K562 (cell line): Measurements from ENCODE around the gene ANKS4B. TPM values are rescaled to one million over a fixed set of nuclear protein-coding genes. Genes with fewer than 3 reads are reported as not detected.

Source experiments
- ATAC-seq: fragments of 200-7000 bp; cut with Tn5 transposase; 3 replicates; pipeline ENCODE4 v1.9.1; 2020; ENCODE audit warnings: moderate library complexity
- BruUV-seq: library from RNA; stranded (reverse); fragments of 400-500 nt; replicated peaks from 2 replicates; lab custom pipeline; 2021; lab: Mats Ljungman, UMichigan
- CTCF ChIA-PET: fragments of 300-600 bp; formaldehyde crosslinking; extraction: SDS; loops from one replicate; lab custom pipeline; 2021; ENCODE audit warnings: low intra/inter-chr PET ratio; lab: Yijun Ruan, JAX
- POLR2A ChIA-PET: fragments of 300-600, 350-650 bp; sonication (Branson Sonifier 250); formaldehyde crosslinking; extraction: SDS; loops from one replicate; lab custom pipeline; 2021; ENCODE audit warnings: antibody characterized with exemption, inconsistent platforms; lab: Yijun Ruan, JAX
- DNase-seq, 4 experiments: peaks; one replicate each; pipeline versions ENCODE4 v3.0.0 to v3.0.0-alpha.2; 2011 to 2018; ENCODE audit warnings: low spot score in 3 of 4, mixed read lengths in 3 of 4; ENCODE audit errors: extremely low read depth in 1 of 4
- FAIRE-seq: peaks from 2 replicates; lab custom pipeline; 2011; peaks lifted over from hg19 to GRCh38; lab: Jason Lieb, UNC
- H2AFZ ChIP-seq: 2 replicates; pipeline ENCODE4 v1.6.0; 2011; ENCODE audit warnings: low read depth, low read length, control low read depth, inconsistent platforms
- H3K27ac ChIP-seq: fragments of 200-600 bp; 3 replicates; pipeline ENCODE4 v1.8.0; 2011; ENCODE audit warnings: low read depth, mild to moderate bottlenecking, control low read depth, inconsistent platforms, low read length, moderate library complexity, mixed read lengths; ENCODE audit errors: extremely low read depth
- H3K27me3 ChIP-seq, 2 experiments: fragments of 300-600 bp in 1 of 2; 2 replicates in 1 of 2; 3 replicates in 1 of 2; pipeline versions ENCODE4 v1.6.0 to v1.8.0; 2011; ENCODE audit warnings: inconsistent platforms in 2 of 2, low read length in 2 of 2, mild to moderate bottlenecking in 1 of 2, mixed read lengths in 1 of 2, moderate library complexity in 1 of 2; ENCODE audit not compliant: control insufficient read depth in 2 of 2, insufficient read depth in 2 of 2
- H3K36me3 ChIP-seq: fragments of 300-600 bp; 3 replicates; pipeline ENCODE4 v1.8.0; 2011; ENCODE audit warnings: mild to moderate bottlenecking, low read length, inconsistent platforms; ENCODE audit not compliant: control insufficient read depth, insufficient read depth
- H3K4me1 ChIP-seq, 2 experiments: fragments of 200-600 bp in 1 of 2; replicated peaks in 1 of 2; 2 replicates in 1 of 2; 3 replicates in 1 of 2; pipeline versions ENCODE4 v1.5.1 to v1.8.0; 2011; ENCODE audit warnings: inconsistent platforms in 2 of 2, low read length in 2 of 2, mild to moderate bottlenecking in 1 of 2, mixed read lengths in 1 of 2, moderate library complexity in 1 of 2; ENCODE audit not compliant: control insufficient read depth in 2 of 2, insufficient read depth in 2 of 2
- H3K4me2 ChIP-seq: 2 replicates; pipeline ENCODE4 v1.6.1; 2011; ENCODE audit warnings: low read length, control low read depth, inconsistent platforms, mixed read lengths; ENCODE audit not compliant: insufficient read depth
- H3K4me3 ChIP-seq: fragments of 200-600 bp; sonication (generic), shearing (Covaris generic); 2 replicates; pipeline ENCODE4 v1.5.1; 2016; ENCODE audit warnings: control low read depth, inconsistent platforms
- H3K79me2 ChIP-seq: fragments of 200-600 bp; 3 replicates; pipeline ENCODE4 v1.8.0; 2011; ENCODE audit warnings: low read length, inconsistent platforms; ENCODE audit not compliant: control insufficient read depth, insufficient read depth
- H3K9ac ChIP-seq, 2 experiments: 2 replicates each; pipeline versions ENCODE4 v1.6.0 to v1.6.1; 2011; ENCODE audit warnings: low read depth in 2 of 2, low read length in 2 of 2, control low read depth in 1 of 2, inconsistent platforms in 1 of 2, mild to moderate bottlenecking in 1 of 2, mixed read lengths in 1 of 2; ENCODE audit not compliant: insufficient read depth in 1 of 2
- H3K9me1 ChIP-seq: one replicate; pipeline ENCODE4 v1.6.0; 2011; ENCODE audit warnings: inconsistent platforms, mild to moderate bottlenecking, low read length, moderate library complexity; ENCODE audit not compliant: control insufficient read depth, insufficient read depth
- H3K9me3 ChIP-seq: replicated peaks from 2 replicates; pipeline ENCODE4 v1.5.1; 2011; ENCODE audit warnings: low read depth, low read length, inconsistent platforms; ENCODE audit not compliant: control insufficient read depth, insufficient read depth
- H4K20me1 ChIP-seq: replicated peaks from 2 replicates; pipeline ENCODE4 v1.6.1; 2011; ENCODE audit warnings: low read length, inconsistent platforms, mixed read lengths; ENCODE audit not compliant: control insufficient read depth, insufficient read depth
- ETV5 ChIP-seq: sonication (generic); formaldehyde crosslinking; IDR thresholded peaks from 2 replicates; pipeline ENCODE4 v1.4.0; 2020; ENCODE audit warnings: low read depth, mild to moderate bottlenecking, missing genetic modification reagents
- GATAD2A ChIP-seq: fragments of 450-650 bp; IDR thresholded peaks from 2 replicates; pipeline ENCODE4 v1.6.1; 2017
- HCFC1 ChIP-seq: IDR thresholded peaks from 2 replicates; pipeline ENCODE4 v1.6.1; 2012; ENCODE audit warnings: low read depth, low read length, improper control_type of control experiment
- OTX1 ChIP-seq: fragments of 450-650 bp; formaldehyde crosslinking; IDR thresholded peaks from 2 replicates; pipeline ENCODE4 v1.4.0; 2022; ENCODE audit warnings: mild to moderate bottlenecking
- SRSF1 ChIP-seq: fragments of 200-400 bp; formaldehyde crosslinking; IDR thresholded peaks from 2 replicates; pipeline ENCODE4 v1.6.1; 2017; ENCODE audit warnings: mild to moderate bottlenecking, low read depth, low read length, moderate library complexity
- WGBS: fragments of 100-300 bp; shearing (Covaris generic); methylation state at CpG from one replicate; pipeline ENCODE4 v1.1.6; 2016; ENCODE audit warnings: low coverage, mixed read lengths; ENCODE audit not compliant: insufficient coverage; ENCODE audit errors: missing lambda C conversion rate; 5-methylcytosine and 5-hydroxymethylcytosine counted together
- in situ Hi-C: fragments of 300-500 bp; cut with MboI; formaldehyde crosslinking; loops from 4 replicates; pipeline ENCODE4 v1.15.0; 2018; ENCODE audit warnings: inconsistent platforms, mixed read lengths
- intact Hi-C: fragments of 100-400 bp; cut with micrococcal nuclease; formaldehyde crosslinking; loops from 2 replicates; pipeline ENCODE4 v1.14.2; 2022
- polyA plus RNA-seq, 8 experiments: library from polyadenylated mRNA; depleted of rRNA in 4 of 8; stranded (reverse) in 5 of 8; unstranded in 3 of 8; fragments of >200 nt; fragmentation: Nextera tagmentation in 2 of 8; fragmentation: Illumina TruSeq in 1 of 8; extraction: Ambion mirVana in 2 of 8; extraction: Trizol in 1 of 8; gene quantifications; 2 replicates each; pipeline versions ENCODE4 v1.2.1 to v1.2.3, GENCODE V29; 2011 to 2014; ENCODE audit warnings: inconsistent platforms in 1 of 8, missing spikeins in 1 of 8
- total RNA-seq, 7 experiments: library from RNA; depleted of rRNA in 6 of 7; stranded (reverse); fragments of >200 nt in 6 of 7; fragmentation: Illumina TruSeq in 2 of 7; extraction: Trizol in 2 of 7; gene quantifications; 2 replicates each; pipeline versions ENCODE4 v1.2.1 to v1.2.3, GENCODE V29; 2011 to 2021; ENCODE audit warnings: low replicate concordance in 1 of 7
- TF ChIP-seq, protein P1 (sequence below): sonication (generic); formaldehyde crosslinking; IDR thresholded peaks from 2 replicates; pipeline ENCODE4 v1.8.1; 2023; ENCODE audit warnings: mild to moderate bottlenecking, missing genetic modification reagents
- TF ChIP-seq, protein P2 (sequence below): fragments of 250-450 bp; sonication (Bioruptor Pico); IDR thresholded peaks from 2 replicates; pipeline ENCODE4 v1.8.0; 2021; ENCODE audit warnings: borderline replicate concordance, mild to moderate bottlenecking, moderate library complexity; ENCODE audit not compliant: poor library complexity, severe bottlenecking

The ANKS4B gene
- total and polyA plus RNA-seq, 9 of the 15 experiments (the other 6 are each of a cell fraction or from before 2014, with no cell fraction given) = not detected

DNA sequence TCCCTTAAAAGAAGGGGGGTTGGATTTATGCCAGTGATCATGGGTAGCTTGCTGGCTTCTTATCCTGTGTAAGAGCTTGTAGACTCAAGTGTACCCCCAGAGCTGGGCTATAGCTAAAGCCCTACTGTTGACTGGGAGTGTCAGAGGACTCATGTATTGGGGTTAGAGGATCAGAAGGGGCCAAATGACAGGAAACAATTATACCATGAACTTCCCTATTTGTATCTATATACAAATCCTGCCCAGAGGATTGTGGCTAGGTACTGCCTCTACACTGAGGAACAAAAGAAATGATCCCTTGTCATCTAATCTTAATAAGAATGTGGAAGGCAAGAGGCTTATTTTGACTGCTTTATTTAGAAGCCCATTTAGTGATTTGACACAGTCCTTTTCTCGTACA lies 36.4 kb upstream of the ANKS4B start:
- no peak overlapping the region for H2AFZ ChIP-seq
- no peaks in the 10 kb centered on the region for H3K9me1 ChIP-seq
- CTCF ChIA-PET = no interaction called here
- ATAC-seq = no peak
- DNase-seq = no peak
- no peak overlapping the region for H3K9ac ChIP-seq
- H3K36me3 ChIP-seq = no peaks in the 10 kb centered on the region
- intact Hi-C loops = no loop called here
- no peak overlapping the region for H3K4me3 ChIP-seq
- no TSS peak for BruUV-seq
- in situ Hi-C loops = loop anchor here (5.0 kb wide), 1 partner anchor 80 kb away; the partner anchor contains the start of gene CRYM
- no peaks in the 10 kb centered on the region for H3K4me1 ChIP-seq
- POLR2A ChIA-PET = interaction anchor here (0.6 kb wide), 1 partner anchor 10 kb away, joined by 3 read pairs; no protein-coding TSS in a partner anchor
- TF ChIP-seq OTX1 (CRISPR knock-in tag) = no peak
- no peak for TF ChIP-seq GATAD2A
- no peak for TF ChIP-seq SRSF1
- TF ChIP-seq, protein P1, sequence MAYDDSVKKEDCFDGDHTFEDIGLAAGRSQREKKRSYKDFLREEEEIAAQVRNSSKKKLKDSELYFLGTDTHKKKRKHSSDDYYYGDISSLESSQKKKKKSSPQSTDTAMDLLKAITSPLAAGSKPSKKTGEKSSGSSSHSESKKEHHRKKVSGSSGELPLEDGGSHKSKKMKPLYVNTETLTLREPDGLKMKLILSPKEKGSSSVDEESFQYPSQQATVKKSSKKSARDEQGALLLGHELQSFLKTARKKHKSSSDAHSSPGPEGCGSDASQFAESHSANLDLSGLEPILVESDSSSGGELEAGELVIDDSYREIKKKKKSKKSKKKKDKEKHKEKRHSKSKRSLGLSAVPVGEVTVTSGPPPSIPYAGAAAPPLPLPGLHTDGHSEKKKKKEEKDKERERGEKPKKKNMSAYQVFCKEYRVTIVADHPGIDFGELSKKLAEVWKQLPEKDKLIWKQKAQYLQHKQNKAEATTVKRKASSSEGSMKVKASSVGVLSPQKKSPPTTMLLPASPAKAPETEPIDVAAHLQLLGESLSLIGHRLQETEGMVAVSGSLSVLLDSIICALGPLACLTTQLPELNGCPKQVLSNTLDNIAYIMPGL = no peak
- TF ChIP-seq, protein P2, sequence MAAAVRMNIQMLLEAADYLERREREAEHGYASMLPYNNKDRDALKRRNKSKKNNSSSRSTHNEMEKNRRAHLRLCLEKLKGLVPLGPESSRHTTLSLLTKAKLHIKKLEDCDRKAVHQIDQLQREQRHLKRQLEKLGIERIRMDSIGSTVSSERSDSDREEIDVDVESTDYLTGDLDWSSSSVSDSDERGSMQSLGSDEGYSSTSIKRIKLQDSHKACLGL (CRISPR knock-in tag) = no peak
- TF ChIP-seq ETV5 (CRISPR knock-in tag) = no peak
- TF ChIP-seq HCFC1 = no peak
- H3K27me3 ChIP-seq = peaks cover 20 to 37% of the 10 kb centered on the region in 2 experiments; a peak in 4 of 5 replicates
- H3K9me3 ChIP-seq = no peaks in the 10 kb centered on the region
- WGBS = 0% methylated on average over 1 of the region's 1 CpG
- H4K20me1 ChIP-seq = no peaks in the 10 kb centered on the region
- no peak overlapping the region for H3K27ac ChIP-seq
- H3K79me2 ChIP-seq = no peaks in the 10 kb centered on the region
- H3K4me2 ChIP-seq = no peak overlapping the region
- no peak for FAIRE-seq
